GM12801 (cell line): ENCODE results near the gene NXPE3.

ENCODE experiments used
- CTCF ChIP-seq: IDR thresholded peaks from one replicate; pipeline ENCODE4 v1.5.1; 2011; ENCODE audit warnings: control low read depth; ENCODE audit not compliant: insufficient read length; ENCODE audit errors: extremely low read depth

NXPE3 gene

DNA sequence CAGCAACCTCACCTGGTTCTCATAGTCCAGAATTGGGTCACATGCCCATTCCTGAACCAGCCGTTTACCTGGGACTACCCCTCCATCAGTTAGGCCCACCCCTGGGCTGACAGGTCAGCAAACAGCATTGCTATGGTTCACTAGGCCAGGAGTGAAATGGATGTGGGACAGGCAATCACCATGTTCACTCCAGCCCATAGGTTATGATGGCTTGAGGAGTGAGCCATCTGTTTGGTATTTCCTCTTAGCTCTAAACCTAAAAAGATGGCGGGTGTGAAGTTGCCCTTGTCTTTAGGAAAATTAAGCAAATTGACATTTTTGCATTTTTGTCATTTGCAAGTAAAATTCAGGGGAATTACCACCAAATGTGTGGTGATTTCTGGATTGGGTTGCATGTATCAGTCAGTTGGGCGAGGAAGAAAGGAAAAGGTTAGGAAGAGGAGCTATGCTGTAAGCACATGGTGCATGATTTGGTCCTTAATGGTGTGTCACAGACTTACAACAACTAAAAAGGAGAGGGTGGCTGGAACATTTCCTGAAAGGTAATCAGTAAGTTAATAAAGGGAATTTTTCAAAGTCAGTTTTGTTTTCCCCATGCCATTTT is 17.2 kb downstream of the NXPE3 start:
- no peak for TF ChIP-seq CTCF

DNA sequence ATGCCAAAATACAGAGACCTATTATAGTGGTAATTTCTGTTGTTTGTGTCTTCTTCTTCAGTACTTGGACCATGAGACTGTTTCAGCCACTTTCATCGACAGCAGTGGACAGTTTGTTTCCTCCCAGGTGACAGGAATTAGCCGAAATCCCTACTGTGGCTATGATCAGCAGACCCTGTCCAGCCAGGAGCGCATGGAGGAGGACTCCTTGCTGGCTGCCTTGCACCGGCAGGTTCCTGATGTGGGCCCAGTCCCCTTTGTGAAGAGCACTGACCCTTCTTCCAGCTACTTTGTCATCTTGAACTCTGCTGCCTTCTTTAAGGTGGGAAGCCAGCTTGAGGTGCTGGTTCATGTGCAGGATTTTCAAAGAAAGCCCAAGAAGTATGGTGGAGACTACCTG is 22.2 kb downstream of the NXPE3 start:
- no peak for TF ChIP-seq CTCF

DNA sequence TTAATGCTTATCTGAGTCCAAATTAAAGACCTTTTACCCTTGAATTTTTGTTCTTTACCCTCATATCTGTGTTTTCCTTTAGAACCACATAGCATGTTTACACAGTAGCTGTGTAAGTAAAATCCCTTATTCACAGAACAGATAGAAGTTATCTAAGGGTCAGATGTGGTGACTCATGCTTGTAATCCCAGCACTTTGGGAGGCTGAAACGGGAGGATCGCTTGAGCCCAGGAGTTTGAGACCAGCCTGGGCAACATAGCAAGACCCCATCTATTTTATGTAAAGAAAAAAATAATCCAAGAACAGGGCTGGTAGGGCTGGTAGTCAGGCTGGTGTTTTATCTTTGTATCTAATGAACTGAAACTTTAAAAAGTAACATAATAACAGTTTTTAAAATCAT is 23.2 kb downstream of the NXPE3 start:
- TF ChIP-seq CTCF, result no peak

- TF ChIP-seq CTCF, result peak; percentile 65
Measured at GRCh38 chr3:101803173-101803782, 24.3 kb downstream of the NXPE3 start.

GRCh38 chr3:101803939-101804338 is 24.9 kb downstream of the NXPE3 start:
- TF ChIP-seq CTCF, result no peak

GRCh38 chr3:101806491-101806890 is 27.5 kb downstream of the NXPE3 start:
- TF ChIP-seq CTCF, result no peak

GRCh38 chr3:101807888-101808287 is 28.9 kb downstream of the NXPE3 start:
- TF ChIP-seq CTCF, result no peak
